NCI-H1417 treated with DMSO at 0.1 percent for 48 hours (cell line): Measurements from ENCODE around the gene ZNF232.
"Not testable (repeated sequence)": the region's sequence is repeated elsewhere in the genome, so short reads cannot be mapped to it uniquely, and the experiment has no call there.

Experiments used
- DNase-seq: peaks from one replicate; lab custom pipeline; 2025; lab: John Stamatoyannopoulos, UW

The ZNF232 gene

DNA sequence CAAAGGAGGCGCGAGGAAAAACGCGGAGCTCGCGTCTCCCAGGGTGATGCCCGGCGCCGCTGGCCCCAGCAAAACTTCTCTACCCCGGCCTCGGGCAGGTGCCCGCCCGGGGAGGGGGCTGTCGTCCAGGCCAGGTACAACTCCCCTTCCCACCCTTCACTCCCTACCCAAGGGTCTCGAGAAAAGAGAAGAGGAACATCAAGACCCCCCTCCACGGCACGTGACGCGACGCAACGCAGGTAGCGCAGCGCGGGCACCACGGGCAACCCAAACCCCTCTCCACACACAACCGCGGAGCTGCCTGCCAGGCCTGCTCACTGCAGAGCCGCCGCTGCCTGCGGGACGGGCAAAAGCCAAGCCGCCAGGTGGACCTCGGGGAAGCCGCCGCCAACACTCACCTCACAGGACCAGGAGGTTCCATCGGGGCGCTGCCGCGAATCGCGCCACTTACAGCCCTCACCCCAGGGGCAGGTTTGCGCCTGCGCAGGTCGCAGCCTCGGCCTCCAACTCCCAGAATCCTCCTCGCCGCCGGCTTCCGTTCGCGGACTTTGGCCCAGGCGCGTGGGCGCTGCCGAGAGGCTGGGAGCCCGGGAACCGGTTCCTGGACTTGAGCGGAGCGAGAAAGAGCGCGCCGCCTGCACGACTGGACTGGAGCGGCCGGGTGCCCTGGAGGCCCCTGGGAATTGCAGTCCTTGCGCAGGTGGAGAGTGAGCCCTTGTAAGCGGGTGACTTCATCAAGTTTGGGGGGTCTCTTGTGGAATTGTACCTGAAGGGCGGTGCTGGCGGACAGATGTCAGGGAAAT lies at the start of gene ZNF232:
Gene ZNF232, minus strand, starts transcription at position 477 of the 803 bp plus-strand sequence. Its CDS starts 56 bp downstream, at position 421.
- DNase-seq: peak; percentile 36

DNA sequence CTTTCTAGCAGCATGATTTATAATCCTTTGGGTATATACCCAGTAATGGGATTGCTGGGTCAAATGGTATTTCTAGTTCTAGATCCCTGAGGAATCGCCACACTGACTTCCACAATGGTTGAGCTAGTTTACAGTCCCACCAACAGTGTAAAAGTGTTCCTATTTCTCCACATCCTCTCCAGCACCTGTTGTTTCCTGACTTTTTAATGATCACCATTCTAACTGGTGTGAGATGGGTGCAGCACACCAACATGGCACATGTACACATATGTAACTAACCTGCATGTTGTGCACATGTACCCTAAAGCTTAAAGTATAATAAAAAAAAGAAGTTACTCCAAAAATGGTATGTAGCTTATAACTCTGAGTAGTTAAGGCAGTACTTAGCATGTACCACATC lies 49.0 kb upstream of the ZNF232 start:
- DNase-seq: not testable (repeated sequence)

DNA sequence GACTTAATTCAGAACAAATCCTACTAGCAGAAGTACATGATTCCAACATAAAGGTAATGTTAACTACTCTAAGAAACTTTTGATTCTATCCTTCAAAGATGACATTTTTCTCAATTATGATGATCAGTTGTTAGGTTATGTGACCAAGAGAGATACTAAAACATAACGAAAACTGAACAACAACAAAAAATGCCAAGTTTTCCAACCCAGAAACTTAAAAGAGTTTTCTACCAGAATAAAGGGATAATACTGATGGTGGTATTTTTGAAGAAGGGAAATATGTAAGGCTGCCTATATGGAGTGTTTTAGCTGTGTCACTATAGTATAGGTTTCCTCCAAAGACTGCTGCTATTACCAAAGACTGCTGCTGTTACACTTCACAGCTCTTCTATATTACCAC lies 34.4 kb upstream of the ZNF232 start:
- not testable (repeated sequence) for DNase-seq

DNA sequence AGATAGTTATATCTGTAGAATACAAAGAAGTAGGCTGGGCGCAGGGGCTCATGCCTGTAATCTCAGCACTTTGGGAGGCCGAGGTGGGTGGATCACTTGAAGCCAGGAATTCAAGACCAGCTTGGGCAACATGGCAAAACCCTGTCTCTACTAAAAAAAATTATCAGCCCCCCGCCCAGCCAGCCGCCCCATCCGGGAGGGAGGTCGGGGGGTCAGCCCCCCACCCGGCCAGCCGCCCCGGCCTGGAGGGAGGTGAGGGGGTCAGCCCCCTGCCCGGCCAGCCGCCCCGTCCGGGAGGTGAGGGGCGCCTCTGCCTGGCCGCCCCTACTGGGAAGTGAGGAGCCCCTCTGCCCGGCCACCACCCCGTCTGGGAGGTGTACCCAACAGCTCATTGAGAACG lies 31.2 kb upstream of the ZNF232 start:
- not testable (repeated sequence) for DNase-seq

DNA sequence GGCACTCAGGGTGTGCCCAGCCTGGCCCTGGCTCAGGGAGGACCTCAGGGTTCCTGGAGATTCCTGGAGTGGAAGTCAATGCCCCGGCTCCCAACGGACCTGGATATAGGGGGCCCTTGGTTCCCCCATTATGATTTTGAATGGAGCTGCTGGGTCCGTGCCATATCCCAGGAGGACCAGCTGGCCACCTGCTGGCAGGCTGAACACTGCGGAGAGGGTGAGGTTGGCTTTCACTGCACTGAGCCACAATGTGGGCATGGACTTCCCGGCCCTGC lies 27.7 kb upstream of the ZNF232 start:
- no peak for DNase-seq

DNA sequence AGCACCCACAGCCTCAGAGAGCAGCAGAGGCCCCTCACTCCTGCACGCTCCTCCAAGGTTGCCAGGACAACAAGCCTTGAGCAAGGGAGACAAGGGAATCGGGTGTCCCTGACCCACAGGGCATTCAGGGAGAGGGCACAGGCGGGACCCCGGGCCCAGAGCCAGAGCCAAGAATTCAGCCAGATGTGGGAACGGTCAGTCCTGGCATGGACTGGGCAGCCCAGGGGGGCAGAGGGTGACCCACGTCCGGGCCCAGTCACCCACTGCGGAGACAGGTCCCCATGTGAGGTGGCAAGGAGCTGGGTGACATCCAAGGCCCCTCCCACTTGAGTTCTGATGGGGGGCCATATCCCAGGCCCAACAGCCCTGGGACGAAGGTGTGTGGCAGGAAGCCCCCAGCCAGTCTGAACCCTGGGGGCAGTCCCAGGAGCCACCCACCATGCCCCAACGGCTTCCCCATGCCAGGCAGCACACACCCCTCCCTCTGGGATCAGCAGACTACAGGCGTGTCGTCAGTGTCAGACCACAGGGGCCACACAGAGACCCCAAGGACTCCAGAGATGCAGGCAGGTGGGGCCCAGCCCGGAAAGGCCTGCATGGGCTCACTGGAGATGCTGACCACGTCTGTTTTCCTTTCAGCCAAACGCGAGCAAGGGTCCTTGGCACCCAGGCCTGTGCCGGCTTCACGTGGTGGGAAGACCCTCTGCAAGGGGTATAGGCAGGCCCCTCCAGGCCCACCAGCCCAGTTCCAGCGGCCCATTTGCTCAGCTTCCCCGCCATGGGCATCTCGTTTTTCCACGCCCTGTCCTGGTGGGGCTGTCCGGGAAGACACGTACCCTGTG lies 27.2 kb upstream of the ZNF232 start:
- DNase-seq: no peak

DNA sequence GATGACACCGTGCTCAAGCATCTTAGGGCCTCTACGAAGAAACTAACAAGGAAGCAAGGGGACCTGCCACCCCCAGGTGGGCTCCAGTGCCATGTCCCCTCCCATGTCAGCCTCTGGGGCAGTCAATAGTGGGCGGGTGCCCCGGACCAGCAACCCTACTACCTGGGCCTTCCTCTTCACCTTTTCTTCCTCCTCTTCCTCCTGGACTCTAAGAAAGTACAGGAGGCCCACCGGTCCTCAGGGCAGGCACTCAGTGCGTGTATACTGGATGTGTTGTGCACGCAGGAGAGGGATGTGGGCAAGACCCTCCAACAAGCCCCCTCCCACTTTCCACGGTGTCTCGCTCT lies 26.5 kb upstream of the ZNF232 start:
- not testable (repeated sequence) for DNase-seq

DNA sequence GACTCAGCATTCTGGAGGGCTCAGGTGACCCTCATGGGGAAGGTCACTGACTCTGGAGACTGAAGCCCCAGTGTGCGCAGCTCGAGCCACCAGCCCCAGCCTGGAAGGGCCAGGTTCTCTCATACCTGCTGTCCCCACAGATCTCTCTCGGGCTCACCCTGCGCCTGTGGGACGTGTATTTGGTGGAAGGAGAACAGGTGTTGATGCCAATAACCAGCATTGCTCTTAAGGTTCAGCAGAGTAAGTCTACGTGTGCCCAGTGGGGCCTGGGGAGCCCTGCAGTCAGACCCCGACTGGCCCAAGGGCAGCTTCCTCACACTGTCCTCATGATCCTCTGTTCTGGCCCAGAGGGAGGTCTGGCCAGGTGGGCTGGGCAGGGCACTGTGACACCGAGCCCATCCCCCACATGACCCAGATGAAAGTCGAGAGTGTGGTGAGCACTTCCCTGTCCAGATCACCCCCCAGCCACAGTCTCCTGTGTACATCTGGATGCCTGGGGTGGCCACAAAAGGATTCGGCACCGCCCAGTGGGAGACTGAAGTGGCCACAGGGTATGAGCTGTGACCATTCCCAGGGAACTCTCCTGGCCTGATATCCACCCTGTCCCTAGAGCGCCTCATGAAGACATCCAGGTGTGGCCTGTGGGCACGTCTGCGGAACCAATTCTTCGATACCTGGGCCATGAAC lies 26.0 kb upstream of the ZNF232 start:
- DNase-seq: not testable (repeated sequence)

DNA sequence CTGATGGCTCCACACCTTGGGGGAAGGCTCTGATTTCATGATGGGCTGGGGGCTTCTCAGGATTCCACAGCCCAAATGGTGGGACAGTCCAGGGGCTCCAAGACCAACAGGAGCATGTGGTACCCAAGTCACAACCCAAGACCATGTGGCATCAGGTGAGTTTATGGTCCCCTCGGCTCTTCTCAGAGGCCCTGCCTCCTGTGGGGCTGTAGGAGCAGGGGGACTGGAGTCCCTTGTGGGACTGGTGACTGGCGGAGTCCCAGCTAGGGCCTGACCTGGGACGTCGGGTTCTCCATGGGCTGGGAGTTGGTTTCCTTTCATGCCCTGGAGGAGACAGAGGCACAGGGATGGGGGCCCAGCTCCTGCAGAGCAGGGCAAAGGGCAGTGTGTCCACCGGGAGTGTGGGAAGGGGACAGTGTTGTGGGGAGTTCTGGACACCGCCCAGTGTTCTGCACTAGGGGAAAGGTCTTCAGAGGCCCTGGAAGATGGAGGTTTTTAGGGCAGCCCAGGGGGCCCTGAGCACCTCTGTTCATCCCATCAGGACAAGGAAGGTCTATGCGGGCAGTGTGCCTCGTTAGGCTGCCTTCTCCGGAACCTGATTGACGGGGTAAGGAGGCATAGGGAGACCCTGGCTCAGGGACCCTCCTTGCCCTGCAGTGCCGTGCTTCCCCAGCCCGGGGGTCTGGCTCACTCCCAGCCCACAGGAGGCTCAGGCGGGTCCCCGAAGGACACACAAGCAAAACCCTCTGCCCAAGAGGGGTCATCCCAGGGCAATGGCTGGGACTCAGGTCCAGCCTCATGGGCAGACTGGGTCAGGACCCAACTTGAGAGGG lies 25.1 kb upstream of the ZNF232 start:
- not testable (repeated sequence) for DNase-seq

DNA sequence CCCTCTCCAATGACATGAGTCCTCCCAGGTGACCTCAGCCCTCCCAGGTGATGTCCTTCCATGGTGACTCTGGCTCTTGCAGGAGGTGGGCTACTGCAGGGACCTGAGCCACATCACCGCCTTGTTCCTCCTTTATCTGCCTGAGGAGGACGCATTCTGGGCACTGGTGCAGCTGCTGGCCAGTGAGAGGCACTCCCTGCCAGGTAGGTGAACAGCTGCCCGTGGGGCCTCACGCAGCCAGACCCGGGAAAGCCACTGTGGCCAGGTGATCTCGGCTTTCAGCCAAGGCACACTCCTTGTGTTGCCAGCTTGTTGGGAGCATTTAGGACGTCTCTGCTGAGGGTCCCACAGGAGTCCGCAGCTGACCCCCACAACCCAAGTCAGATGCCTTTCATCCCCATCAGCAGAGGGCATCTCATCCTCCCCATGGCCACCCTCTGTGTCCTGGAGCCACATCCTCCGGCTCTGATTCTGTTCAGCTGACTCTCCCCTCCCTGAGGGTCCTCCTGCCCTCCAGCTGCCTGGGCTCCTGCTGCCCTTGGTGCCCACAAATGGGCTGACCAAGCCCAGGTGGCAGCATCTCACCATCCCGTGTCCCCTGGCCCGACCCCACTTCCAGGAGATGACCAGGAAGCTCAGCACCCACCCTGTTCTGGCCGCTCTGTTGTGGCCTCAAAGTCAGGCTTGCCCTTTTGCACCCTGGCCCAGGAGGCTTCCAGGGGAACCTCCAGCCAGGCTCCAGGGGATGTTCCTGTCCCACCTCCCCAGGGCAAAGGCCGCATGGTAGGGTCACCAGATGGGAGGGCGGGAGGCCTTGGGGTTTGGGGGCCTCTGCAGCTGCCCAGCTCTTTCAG lies 24.3 kb upstream of the ZNF232 start:
- no peak for DNase-seq

DNA sequence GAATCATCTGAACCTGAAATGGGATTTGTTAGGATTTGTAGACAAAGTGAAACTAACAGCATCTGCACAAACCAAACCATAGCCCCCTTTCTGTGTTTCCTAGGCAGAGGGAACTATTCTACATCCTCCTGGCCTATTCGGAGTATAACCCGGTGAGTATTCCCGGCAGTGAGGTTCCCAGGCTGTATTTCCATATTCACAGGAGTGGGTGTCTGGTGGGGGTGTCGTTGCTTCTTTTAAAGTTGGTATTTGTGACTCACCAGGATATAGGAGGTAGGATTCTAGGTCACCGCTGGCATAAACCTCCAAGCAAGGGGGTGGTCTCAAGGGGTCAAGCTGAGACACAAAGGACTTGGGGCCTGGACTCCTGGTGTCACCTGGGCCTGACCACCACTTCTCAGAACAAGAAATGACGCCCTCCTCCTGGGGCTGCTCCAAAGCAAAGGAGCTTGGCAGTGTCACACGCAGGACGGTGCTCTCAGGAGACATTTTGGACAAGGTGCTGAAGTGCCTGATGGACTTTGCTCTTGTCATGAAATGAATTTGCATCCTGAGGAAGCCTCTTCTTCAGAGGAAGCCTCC lies 23.5 kb upstream of the ZNF232 start:
- not testable (repeated sequence) for DNase-seq

DNA sequence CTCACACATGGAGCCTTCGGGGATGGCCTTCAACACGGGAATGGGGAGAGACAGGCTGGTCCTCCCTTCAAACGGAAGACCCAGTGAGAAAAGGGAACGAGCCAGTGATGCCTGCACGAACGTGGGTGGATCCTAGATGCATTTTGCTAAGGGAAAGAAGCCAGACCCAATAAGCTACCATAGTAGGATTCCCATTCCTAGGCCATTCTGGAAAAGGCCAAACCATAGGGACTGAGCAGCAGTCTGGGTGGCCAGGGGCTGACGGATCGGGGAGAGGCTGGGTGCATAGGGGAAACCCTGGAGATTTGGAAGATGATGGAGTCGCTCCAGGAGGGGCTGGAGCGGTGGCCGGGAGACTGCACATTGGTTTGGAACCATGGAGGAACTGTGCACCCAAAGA lies 22.9 kb upstream of the ZNF232 start:
- not testable (repeated sequence) for DNase-seq

DNA sequence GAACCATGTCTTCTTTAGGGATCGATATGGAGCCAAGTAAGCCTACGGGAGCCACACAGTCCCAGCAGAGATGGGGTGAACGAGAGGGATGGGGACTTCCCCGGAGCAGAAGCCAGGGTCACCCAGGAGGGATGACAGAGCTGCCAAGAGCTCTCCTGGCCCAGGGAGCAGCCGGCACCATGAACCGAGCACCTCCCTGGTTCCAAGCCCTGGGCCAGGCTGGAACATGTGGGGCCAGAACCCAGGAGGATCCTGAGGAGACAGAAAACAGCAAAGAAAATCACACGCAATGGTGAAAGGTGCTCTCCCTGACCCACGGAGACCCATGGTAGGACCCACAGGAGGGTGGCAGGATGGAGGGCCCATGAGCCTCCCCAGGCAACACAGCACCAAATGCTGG lies 22.3 kb upstream of the ZNF232 start:
- DNase-seq: not testable (repeated sequence)

DNA sequence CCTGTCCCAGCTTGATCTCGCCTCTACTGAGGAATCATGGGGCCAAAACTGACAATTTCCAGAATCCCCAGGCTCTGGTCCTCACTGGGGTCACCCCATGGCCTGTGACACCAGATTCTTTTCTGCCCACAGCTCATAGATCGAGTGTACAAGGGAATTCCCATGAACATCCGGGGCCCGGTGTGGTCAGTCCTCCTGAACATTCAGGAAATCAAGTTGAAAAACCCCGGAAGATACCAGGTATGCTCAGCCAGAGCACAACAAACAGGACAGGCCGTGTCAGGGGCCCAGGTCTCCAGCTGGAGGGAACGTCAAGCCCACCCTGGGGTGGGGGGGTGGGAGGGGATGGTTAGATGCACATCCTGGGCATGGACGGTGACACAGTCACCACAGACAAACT lies 21.6 kb upstream of the ZNF232 start:
- DNase-seq: no peak

DNA sequence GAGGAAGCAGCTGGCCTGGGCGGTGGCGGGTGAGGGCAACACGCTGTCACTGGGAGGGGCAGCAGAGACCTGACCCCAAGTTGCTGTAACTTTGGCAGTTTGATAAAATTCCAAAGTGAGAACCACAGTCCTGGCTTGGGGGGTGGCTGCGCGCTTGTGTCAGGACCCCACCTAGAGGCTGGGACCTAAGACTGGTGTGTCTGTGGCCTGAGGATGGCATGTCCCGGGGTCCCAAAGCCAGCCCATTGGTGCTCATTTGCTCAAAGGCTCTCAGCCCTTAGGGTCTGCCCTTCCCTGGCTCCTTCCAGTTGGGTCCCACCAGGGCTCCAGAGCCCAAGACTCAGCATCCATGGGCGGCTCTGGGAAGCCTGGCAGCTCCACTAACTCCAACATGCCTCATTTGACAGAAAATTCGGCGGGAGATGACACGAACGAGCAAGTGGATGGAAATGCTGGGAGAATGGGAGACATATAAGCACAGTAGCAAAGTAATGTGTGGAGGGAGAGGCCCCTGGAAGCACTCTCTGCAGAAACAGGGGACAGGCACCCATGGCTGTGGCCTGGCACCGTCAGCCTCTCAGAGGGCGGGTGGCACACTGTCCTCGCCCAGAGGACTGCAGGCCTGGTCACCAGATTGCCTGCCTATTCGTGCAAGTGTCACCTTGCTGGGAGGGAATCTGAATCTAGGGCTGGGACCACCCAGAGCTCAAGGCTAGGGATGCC lies 21.0 kb upstream of the ZNF232 start:
- not testable (repeated sequence) for DNase-seq

DNA sequence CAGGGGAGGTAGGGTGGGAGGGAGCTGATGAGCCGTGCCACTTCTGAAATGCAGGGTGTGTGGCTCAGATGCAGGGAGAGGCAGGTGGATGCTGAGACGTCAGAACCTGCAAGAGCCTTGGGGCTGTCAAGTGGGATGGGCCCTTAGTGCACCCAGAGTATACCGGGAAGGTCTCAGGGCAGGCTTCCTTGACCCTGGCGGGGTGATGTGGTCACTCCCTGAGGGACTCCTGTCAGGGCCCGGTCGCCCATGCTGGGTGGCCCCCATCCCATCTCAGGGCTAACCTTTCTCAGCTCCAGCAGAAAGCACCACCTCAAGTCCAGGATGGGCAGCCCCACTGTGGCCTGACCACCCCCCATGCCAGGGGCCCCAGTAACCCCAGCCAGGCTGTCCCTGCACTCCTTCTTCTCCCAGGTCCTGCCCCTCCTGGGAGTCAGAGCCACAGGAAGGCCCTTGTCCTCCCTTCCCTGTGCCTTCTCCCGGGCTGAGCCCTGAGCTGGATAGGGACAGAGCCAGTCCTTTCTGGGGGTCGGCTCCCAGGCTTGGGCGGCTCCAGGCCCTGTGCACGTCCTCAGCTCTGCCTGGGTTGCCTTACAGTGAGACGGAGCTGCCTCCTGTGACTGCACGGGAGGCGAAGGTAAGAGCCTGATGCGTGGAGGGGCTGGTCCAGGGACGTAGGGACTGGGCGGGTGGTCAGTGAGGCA lies 20.3 kb upstream of the ZNF232 start:
- not testable (repeated sequence) for DNase-seq

DNA sequence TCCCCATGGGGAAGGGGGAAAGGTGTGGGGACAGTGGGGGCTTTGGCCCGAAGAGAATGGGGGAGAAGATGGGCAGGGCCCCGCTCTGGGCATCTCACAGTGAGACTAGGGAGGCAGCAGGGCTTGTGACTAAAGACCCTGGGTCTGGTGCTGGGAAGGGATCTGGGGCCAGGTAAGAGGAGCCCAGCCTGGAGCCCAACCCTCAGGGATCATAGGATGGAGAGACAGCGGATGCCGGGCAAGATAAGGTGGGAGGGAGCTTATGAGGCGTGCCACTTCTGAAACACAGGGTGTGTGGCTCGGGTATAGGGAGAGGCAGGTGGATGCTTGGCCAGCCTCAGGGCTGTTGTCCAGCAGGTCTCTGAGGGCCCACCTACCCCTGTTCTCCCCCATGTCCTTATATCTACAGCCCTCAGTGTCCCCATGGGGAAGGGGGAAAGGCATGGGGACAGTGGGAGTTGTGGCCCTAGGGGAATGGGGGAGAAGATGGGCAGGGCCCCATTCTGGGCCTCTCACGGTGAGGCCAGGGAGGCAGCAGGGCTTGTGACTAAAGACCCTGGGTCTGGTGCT lies 19.6 kb upstream of the ZNF232 start:
- DNase-seq: no peak

DNA sequence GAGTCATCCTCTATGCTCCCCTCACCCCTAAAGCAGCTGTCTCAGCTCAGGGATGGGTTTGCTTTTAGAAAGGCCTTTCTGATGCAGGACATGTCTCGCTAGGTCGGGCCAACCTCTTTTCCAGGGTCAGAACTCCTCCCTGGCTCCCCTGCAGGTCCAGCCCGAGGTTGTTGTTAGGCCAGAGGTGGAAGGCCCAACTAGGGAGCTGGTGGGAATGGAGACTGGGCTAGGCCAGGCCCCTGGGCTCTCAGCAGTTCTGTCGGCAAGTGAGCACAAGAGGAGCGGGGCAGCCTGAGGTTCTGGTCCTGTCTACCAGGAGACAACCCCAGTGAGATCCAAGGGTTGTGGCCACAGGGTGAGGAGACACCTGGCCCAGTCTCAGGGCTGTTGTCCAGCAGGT lies 19.0 kb upstream of the ZNF232 start:
- DNase-seq: not testable (repeated sequence)

DNA sequence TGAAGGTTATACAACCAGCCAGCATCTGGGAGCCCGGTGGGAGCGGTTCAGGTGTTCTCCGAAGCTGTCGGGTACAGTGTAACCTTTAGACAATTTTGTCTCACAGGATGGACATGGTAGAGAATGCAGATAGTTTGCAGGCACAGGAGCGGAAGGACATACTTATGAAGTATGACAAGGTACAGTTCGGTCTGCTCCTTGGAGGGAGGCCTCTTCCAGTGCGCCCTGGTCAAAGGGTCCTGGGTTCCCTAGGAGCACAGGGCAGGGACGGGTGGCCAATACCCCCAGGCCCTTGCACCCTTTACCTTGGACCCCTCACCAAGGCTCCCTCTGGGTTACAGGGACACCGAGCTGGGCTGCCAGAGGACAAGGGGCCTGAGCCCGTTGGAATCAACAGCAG lies 18.6 kb upstream of the ZNF232 start:
- DNase-seq: not testable (repeated sequence)
